Measurements from ENCODE around the gene FAM50B.

The FAM50B gene, protein sequence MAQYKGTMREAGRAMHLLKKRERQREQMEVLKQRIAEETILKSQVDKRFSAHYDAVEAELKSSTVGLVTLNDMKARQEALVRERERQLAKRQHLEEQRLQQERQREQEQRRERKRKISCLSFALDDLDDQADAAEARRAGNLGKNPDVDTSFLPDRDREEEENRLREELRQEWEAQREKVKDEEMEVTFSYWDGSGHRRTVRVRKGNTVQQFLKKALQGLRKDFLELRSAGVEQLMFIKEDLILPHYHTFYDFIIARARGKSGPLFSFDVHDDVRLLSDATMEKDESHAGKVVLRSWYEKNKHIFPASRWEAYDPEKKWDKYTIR

DNA sequence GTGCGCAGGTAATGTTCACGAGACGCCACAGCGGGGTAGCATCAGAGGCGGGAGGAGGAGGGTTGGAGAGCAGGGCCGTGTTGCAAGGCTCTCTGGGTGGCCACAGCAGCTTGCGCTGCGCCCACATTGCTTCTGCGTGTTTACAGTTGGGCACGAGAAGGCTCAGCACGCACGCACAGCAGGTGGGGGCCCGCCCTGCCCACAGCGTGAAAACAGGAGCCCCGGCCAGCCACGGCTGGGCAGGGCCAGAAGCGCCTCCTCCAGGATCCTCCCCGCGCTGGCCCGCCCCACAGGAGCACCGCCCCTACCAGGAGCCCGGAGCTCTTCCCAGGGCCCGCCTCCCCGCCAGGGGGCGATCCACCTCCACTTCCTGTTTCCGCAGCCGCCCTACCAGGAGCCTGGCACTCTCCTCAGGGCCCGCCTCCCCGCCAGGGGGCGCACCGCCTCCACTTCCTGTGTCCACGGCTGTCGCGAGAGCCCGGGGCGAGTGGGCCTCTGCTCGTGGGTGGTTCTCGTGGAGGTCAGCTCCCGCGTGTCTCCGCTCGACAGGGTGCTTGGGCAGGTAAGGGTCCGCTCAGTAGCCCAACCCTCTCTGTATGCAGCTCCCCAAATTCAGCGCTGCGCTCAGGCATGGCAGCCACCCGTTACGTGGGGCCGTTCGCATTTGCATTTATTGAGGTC is at the start of gene FAM50B:
Gene FAM50B (plus strand): TSS at position 449 of the 681 bp plus-strand sequence. CDS start 439 bp downstream, outside the sequence.
- DNase-seq (ENCODE audit: low read depth), result no peak

DNA sequence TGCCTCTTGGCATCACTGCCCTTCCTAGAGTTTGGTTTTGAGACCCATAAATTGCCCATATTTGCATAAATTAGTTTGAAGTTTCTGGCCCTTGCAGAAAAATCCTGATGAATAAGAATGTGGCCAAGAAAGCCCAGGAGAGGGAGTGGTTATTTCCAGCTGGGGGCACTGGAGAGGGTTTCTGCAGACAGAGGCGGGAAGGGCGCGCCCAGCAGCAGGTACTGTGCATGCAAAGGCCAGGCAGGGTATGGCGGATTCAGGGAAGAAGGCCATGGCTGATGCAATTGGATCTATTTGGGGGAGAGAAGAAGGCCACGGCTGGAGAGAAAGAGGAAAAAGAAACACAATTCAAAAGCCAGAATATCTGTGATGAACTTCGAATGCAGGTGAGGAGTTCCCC is 49.5 kb upstream of the FAM50B start:
- DNase-seq (ENCODE audit: low read depth), result no peak

- DNase-seq (ENCODE audit: low read depth), result no peak
Measured at GRCh38 chr6:3800850-3801591, 48.2 kb upstream of the FAM50B start.

GRCh38 chr6:3801960-3802359 is 47.2 kb upstream of the FAM50B start:
- no peak for DNase-seq (ENCODE audit: low read depth)

- DNase-seq (ENCODE audit: low read depth), result peak; percentile 91
Measured at GRCh38 chr6:3803627-3804468, 45.3 kb upstream of the FAM50B start.

DNA sequence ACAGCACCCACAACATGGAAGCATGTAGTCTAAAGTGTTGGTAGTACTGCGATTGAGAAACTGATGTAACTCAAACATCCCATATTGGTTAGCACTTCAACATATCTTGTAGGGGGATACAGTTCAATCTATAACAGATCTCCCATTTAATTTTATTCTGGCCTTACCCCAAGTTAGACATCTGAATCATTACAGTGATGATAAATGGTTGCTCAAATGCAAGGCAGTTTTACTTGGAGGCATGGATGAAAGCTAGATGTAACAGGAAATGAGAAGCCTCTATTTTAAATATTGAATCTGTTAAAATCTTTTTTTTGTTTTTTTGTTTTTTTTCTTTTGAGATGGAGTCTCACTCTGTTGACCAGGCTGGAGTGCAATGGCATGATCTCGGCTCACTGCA is 44.2 kb upstream of the FAM50B start:
- peak; percentile 25 for DNase-seq (ENCODE audit: low read depth)

DNA sequence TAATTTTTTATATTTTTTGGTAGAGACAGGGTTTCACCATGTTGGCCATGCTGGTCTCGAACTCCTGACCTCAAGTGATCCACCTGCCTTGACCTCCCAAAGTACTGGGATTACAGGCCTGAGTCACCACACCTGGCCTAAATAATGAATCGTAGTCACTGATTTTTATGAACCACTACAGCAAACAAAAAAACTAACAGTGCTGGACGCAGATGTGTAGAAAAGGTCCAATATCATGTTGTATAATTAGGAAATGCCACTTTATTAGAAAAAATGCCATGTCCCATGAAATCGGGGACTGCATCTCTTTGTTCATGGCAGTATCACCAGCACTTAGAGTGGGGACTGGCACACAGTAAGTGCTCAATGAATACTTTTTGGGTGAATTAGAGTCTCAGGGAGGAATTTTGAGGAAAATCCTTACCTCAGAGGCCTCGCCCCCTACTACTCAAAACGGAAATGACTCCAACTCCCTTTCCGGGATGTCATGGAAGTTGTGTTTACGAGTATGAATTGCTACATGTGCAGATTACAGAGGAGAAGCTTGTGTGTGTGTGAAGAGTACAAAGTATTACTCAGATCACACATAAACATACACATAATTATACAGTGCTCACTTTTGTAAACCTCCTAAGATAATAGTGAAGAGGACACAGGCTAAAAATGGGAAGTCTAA is 43.6 kb upstream of the FAM50B start:
- no peak for DNase-seq (ENCODE audit: low read depth)

GRCh38 chr6:3806169-3806922 is 42.8 kb upstream of the FAM50B start:
- DNase-seq (ENCODE audit: low read depth), result no peak

DNA sequence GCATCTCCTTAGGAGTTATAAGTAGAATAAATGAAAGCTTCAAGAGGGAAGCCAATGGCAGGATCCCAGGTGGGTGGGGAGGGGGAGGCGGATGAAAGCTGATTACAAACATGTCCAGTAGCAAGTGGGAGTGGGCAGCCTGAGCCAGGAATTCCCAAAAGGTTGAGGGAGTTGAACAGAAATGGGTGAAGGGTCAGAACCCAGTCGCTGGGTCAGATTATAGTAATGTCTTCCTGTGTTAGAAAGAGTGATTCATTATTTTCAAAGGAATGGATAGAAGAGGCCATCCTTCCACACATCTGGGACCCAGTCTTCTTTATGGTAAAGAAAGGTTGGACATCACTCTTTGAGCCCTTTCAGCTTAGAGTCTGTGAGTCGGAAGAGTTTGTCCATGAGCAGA is 41.0 kb upstream of the FAM50B start:
- DNase-seq (ENCODE audit: low read depth), result peak; percentile 31

DNA sequence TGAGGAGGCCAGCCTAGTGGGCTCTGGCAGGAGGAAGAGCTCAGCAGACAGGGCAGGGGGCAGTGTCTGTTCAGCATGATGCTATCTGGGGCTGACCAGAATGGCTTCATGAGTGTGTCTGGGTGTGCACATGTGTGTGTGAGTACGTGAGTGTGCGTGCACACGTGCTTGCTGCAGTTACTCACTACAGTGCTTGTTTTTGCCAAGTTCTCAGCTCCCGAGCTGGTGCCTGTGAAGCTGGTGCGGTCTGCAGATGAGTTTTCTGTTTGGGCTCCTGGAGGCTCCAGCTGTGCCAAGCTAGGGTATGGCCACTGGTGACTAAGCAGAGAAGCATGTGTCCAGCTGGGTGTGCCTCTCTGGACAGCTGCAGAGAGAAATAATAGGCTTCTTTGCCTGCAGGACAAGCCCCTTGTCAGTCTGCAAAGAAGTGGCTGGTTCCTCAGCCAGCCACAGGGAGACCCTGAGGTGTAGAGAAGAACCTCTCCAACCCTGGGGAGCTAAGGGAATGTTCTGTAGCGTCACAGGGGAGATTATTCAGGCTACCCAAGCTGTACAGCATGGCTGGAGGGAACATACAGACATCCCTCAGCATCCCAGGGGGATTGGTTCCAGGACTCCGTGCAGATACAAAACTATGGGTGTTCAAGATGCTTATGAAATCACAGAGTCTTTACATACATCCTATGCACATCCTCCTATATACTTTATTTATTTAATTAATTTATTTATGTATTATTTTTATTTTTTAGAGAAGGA is 40.2 kb upstream of the FAM50B start:
- DNase-seq (ENCODE audit: low read depth), result peak; percentile 89

DNA sequence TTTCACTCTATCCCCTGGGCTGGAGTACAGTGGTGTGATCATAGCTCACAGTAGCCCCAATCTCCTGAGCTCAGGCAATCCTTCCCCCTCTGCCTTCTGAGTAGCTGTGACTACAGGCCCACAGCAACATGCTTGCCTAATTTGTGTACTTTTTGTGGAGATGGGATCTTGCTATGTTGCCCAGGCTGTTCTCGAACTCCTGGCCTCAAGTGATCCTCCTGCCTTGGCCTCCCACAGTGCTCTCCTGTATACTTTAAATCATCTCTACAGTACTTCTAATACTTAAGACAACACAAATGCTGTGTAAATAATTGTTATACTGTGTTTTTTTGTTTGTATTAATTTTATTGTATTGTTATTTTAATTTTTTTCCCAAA is 39.7 kb upstream of the FAM50B start:
- no peak for DNase-seq (ENCODE audit: low read depth)

DNA sequence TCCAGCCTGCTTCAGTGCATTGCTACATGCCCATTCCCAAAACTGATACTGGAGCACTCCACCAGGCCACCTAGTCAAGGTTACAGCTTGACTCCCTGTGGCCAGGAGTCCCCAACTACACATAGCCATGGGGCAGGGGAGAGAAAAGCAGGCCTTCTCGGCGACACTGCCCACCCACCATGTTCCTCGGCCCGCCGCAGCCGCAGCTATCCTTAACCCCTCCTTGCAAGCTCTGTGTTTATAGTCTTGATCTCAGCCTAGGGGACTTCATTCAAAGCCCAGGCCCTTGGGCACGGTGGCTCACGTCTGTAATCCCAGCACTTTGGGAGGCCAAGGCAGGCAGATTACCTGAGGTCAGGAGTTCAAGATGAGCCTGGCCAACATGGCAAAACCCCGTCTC is 39.2 kb upstream of the FAM50B start:
- DNase-seq (ENCODE audit: low read depth), result no peak

DNA sequence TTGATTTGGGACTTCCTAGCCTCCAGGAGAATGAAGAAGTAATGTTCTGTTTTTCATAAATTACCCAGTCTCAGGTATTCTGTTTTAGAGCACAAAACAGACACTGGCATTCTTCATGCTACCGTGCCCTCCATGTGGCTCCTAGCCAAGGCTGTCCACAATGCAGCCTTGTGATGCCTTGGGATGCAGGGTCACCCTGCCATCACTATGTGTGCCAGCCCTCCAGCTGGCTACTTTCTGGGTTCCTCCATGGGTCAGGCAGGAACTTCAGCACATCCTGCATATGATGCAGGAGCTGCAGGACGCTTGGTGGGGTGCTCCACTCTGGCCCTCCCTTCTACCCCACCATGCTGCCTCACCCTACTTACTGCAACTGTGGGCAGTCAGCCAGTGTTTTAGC is 38.0 kb upstream of the FAM50B start:
- DNase-seq (ENCODE audit: low read depth), result no peak

GRCh38 chr6:3812596-3812995 is 36.6 kb upstream of the FAM50B start:
- no peak for DNase-seq (ENCODE audit: low read depth)

DNA sequence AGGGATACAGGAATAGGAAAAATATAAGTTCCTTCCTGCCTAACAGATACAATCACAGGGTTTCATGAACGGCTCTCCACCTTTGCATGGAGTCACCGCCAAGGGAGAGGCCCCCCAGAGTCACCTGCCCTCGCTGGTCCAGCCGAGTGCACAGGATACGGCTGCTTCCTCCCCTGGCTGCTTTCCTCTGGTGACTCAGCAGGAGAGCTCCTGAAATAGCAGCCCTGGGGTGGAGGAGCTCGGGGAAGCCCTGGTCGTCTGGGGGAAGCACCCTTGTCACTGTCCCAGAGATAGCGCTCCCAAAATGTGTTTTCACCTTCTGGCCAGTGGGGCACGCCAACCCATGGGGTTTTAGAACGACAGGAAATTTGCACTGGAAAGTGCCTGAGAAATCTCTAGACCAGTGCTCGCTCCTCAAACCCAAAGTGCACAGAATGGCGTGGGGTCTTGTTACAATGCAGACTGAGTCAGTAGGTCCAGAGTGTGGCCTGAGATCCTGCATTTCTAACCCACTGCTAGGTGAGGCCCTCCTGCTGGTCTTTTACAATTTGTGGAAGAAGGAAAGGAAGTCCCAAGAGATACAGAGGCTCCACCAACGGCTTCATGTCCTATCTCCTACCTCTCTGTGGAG is 35.9 kb upstream of the FAM50B start:
- DNase-seq (ENCODE audit: low read depth), result no peak

DNA sequence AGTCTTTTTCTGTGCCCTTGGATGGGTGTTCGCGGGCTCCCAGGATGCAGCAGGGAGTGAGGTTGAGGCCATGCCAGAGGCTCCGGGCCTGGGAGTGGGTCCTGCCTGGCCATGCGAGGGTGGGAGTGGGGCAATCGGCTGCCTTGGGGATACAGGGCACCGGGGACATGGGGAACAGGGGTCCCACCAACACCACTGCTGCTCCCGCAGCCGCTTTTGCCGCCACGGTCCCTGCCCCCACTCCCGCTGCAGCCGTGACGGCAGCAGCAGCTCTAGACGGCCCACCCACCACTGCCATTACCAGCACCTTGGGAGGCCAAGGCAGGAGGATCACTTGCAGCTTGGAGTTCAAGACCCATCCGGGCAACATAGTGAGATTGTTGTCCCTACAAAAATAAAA is 35.3 kb upstream of the FAM50B start:
- no peak for DNase-seq (ENCODE audit: low read depth)

GRCh38 chr6:3814539-3814938 is 34.6 kb upstream of the FAM50B start:
- DNase-seq (ENCODE audit: low read depth), result no peak

DNA sequence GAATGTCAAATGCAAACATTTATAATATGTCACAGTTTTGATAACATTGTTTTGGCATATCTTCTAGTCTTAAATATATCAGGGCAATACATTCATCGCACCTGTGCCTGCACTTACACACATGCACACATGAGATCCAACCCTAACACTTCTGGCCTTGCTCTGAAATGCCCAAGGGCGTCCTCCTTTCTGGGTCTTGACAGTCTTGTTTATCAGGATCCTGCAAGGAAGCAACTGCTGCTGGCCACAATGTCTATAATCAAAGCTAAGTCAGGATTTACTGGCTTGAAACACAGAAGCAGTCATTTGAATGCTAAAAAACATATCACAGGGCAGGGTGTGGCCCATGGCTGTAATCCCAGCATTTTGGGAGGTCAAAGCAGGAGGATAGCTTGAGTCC is 32.9 kb upstream of the FAM50B start:
- no peak for DNase-seq (ENCODE audit: low read depth)
